SK-N-MC (cell line): ENCODE measurements around the gene PARD3.
"Not testable (repeated sequence)": the region's sequence is repeated elsewhere in the genome, so short reads cannot be mapped to it uniquely, and the experiment has no call there.

Experiments used
- EZH2 ChIP-seq: fragments of 200-600 bp; sonication (generic); IDR thresholded peaks from one replicate; pipeline ENCODE4 v1.6.1; 2017; ENCODE audit warnings: antibody characterized with exemption
- POLR2AphosphoS5 ChIP-seq: IDR thresholded peaks from 2 replicates; pipeline ENCODE4 v1.6.1; 2012; ENCODE audit warnings: mild to moderate bottlenecking, low read depth, low read length, borderline replicate concordance

DNA sequence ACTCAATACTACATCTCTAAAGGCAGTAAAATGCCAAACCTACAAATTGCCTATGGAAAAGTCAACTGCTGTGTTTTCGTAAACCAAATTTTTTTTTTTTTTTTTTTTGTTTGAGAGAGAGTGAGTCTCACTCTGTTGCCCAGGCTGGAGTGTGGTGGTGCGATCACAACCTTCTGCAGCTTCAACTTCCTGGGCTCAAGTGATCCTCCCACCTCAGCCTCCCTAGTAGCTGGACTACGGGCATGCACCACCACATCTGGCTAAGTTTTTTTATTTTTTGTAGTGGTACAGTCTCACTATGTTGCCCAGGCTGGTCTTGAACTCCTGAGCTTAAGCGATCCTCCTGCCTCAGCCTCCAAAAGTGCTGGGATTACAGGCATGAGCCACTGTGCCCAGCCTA, 74.0 kb downstream of the PARD3 start:
- TF ChIP-seq POLR2AphosphoS5, EZH2: not testable (repeated sequence)
